GM21576 (cell line): ENCODE results near the gene PTPRT.

ENCODE experiments used
- ATAC-seq: cut with Tn5 transposase; IDR thresholded peaks from one replicate; pipeline ENCODE4 v1.9.1; 2021; ENCODE audit warnings: mild to moderate bottlenecking, moderate library complexity; ENCODE audit not compliant: unreplicated experiment

The PTPRT gene

GRCh38 chr20:42576167-42576566 is 613.5 kb downstream of the PTPRT start:
- no peak for ATAC-seq

- ATAC-seq = no peak
Observed at GRCh38 chr20:42572320-42573016, 617.2 kb downstream of the PTPRT start.

GRCh38 chr20:42567409-42567808 is 622.3 kb downstream of the PTPRT start:
- ATAC-seq = no peak

- no peak for ATAC-seq
Observed at GRCh38 chr20:42565235-42565995, 624.3 kb downstream of the PTPRT start.

- no peak for ATAC-seq
Observed at GRCh38 chr20:42559665-42560064, 630.0 kb downstream of the PTPRT start.

GRCh38 chr20:42556575-42556974 is 633.1 kb downstream of the PTPRT start:
- ATAC-seq = no peak

GRCh38 chr20:42553374-42553773 is 636.3 kb downstream of the PTPRT start:
- ATAC-seq = no peak

- no peak for ATAC-seq
Observed at GRCh38 chr20:42549496-42549895, 640.2 kb downstream of the PTPRT start.

- no peak for ATAC-seq
Observed at GRCh38 chr20:42544926-42545325, 644.8 kb downstream of the PTPRT start.

- no peak for ATAC-seq
Observed at GRCh38 chr20:42532831-42533230, 656.9 kb downstream of the PTPRT start.

- ATAC-seq = no peak
Observed at GRCh38 chr20:42531508-42531961, 658.2 kb downstream of the PTPRT start.

GRCh38 chr20:42530855-42531448 is 658.8 kb downstream of the PTPRT start:
- no peak for ATAC-seq

GRCh38 chr20:42530191-42530590 is 659.5 kb downstream of the PTPRT start:
- no peak for ATAC-seq

GRCh38 chr20:42524058-42524457 is 665.6 kb downstream of the PTPRT start:
- no peak for ATAC-seq

GRCh38 chr20:42516692-42517091 is 673.0 kb downstream of the PTPRT start:
- ATAC-seq = no peak

- ATAC-seq = no peak
Observed at GRCh38 chr20:42510686-42511085, 679.0 kb downstream of the PTPRT start.

- ATAC-seq = no peak
Observed at GRCh38 chr20:42507874-42508273, 681.8 kb downstream of the PTPRT start.

GRCh38 chr20:42506397-42506796 is 683.3 kb downstream of the PTPRT start:
- ATAC-seq = no peak

- no peak for ATAC-seq
Observed at GRCh38 chr20:42502591-42502990, 687.1 kb downstream of the PTPRT start.

GRCh38 chr20:42496595-42496994 is 693.1 kb downstream of the PTPRT start:
- no peak for ATAC-seq

GRCh38 chr20:42494290-42494689 is 695.4 kb downstream of the PTPRT start:
- ATAC-seq = no peak

- no peak for ATAC-seq
Observed at GRCh38 chr20:42493001-42493400, 696.7 kb downstream of the PTPRT start.
